Liver (tissue), 9 donors: ENCODE results near the gene ZNF219. TPM values are rescaled to one million over a fixed set of nuclear protein-coding genes. Genes with fewer than 3 reads are reported as not detected.

ENCODE experiments used
- DNase-seq: peaks from one replicate; pipeline ENCODE4 v3.0.0-alpha.2; 2017; ENCODE audit warnings: low spot score
- H3K27ac ChIP-seq, 2 donors: one replicate each; pipeline ENCODE4 v1.7.0; 2013; ENCODE audit warnings: inconsistent platforms in 2 of 2, low read length in 2 of 2, control low read depth in 1 of 2, low read depth in 1 of 2, mild to moderate bottlenecking in 1 of 2
- H3K27me3 ChIP-seq, 4 donors: one replicate each; pipeline versions ENCODE4 v1.6.1 to v1.7.0; 2013; ENCODE audit warnings: low read length in 3 of 4, inconsistent platforms in 1 of 4, mild to moderate bottlenecking in 1 of 4, moderate library complexity in 1 of 4; ENCODE audit not compliant: control insufficient read depth in 4 of 4, insufficient read depth in 4 of 4
- H3K36me3 ChIP-seq, 4 donors: one replicate each; pipeline versions ENCODE4 v1.6.1 to v1.7.0; 2013; ENCODE audit warnings: low read length in 3 of 4, mild to moderate bottlenecking in 3 of 4, low read depth in 1 of 4, moderate library complexity in 1 of 4; ENCODE audit not compliant: control insufficient read depth in 4 of 4, insufficient read depth in 3 of 4
- H3K4me1 ChIP-seq, 4 donors: one replicate each; pipeline versions ENCODE4 v1.6.1 to v1.7.0; 2013; ENCODE audit warnings: low read length in 3 of 4, mild to moderate bottlenecking in 3 of 4, moderate library complexity in 1 of 4; ENCODE audit not compliant: control insufficient read depth in 4 of 4, insufficient read depth in 4 of 4
- H3K4me3 ChIP-seq, 3 donors: one replicate each; pipeline versions ENCODE4 v1.6.1 to v1.7.0; 2013; ENCODE audit warnings: low read length in 3 of 3, control low read depth in 1 of 3, low read depth in 1 of 3, mild to moderate bottlenecking in 1 of 3
- H3K9ac ChIP-seq, 2 donors: one replicate each; pipeline ENCODE4 v1.7.0; 2013; ENCODE audit warnings: low read length in 2 of 2, mild to moderate bottlenecking in 2 of 2, moderate library complexity in 2 of 2, control low read depth in 1 of 2, low read depth in 1 of 2
- H3K9me3 ChIP-seq, 4 donors: one replicate each; pipeline versions ENCODE4 v1.6.1 to v1.7.0; 2013; ENCODE audit warnings: low read length in 3 of 4; ENCODE audit not compliant: control insufficient read depth in 4 of 4
- EGR1 ChIP-seq, 2 donors: IDR thresholded peaks; 2 replicates each; pipeline ENCODE4 v1.6.1; 2016 to 2018; ENCODE audit warnings: antibody characterized with exemption in 2 of 2, low read depth in 2 of 2
- FOXA1 ChIP-seq: IDR thresholded peaks from 2 replicates; pipeline ENCODE4 v1.6.1; 2016; ENCODE audit warnings: antibody characterized with exemption
- FOXA2 ChIP-seq: IDR thresholded peaks from 2 replicates; pipeline ENCODE4 v1.6.1; 2016; ENCODE audit warnings: antibody characterized with exemption
- GABPA ChIP-seq, 2 donors: IDR thresholded peaks in 1 of 2; conservative IDR thresholded peaks in 1 of 2; 2 replicates each; pipeline ENCODE4 v1.6.1; 2016; ENCODE audit warnings: antibody characterized with exemption in 2 of 2, mild to moderate bottlenecking in 1 of 2, moderate library complexity in 1 of 2
- HNF4G ChIP-seq: IDR thresholded peaks from 2 replicates; pipeline ENCODE4 v1.6.1; 2016; ENCODE audit warnings: antibody characterized with exemption
- JUND ChIP-seq, 2 donors: IDR thresholded peaks; 2 replicates each; pipeline ENCODE4 v1.6.1; 2016; ENCODE audit warnings: antibody characterized with exemption in 2 of 2
- NR2F2 ChIP-seq: IDR thresholded peaks from 2 replicates; pipeline ENCODE4 v1.6.1; 2016; ENCODE audit warnings: antibody characterized with exemption
- RAD21 ChIP-seq, 2 donors: IDR thresholded peaks; 2 replicates each; pipeline ENCODE4 v1.6.1; 2016; ENCODE audit warnings: antibody characterized with exemption in 2 of 2, mild to moderate bottlenecking in 2 of 2
- RXRA ChIP-seq, 2 donors: IDR thresholded peaks; 2 replicates each; pipeline ENCODE4 v1.6.1; 2017 to 2018; ENCODE audit warnings: antibody characterized with exemption in 2 of 2, mild to moderate bottlenecking in 1 of 2
- SP1 ChIP-seq: IDR thresholded peaks from 2 replicates; pipeline ENCODE4 v1.6.1; 2018; ENCODE audit warnings: antibody characterized with exemption, mild to moderate bottlenecking
- TAF1 ChIP-seq: conservative IDR thresholded peaks from 2 replicates; pipeline ENCODE4 v1.6.1; 2016; ENCODE audit warnings: antibody characterized with exemption, mild to moderate bottlenecking
- YY1 ChIP-seq: IDR thresholded peaks from 2 replicates; pipeline ENCODE4 v1.6.1; 2016; ENCODE audit warnings: antibody characterized with exemption, mild to moderate bottlenecking
- WGBS: extraction: QIAGEN DNeasy Blood & Tissue Kit; methylation state at CpG from one replicate; pipeline ENCODE4 v1.1.7; 2013; 5-methylcytosine and 5-hydroxymethylcytosine counted together
- polyA plus RNA-seq, 2 donors: library from polyadenylated mRNA; stranded (reverse) in 1 of 2; unstranded in 1 of 2; fragments of 200-250 nt in 1 of 2; fragments of >200 nt in 1 of 2; fragmentation: Nextera tagmentation in 1 of 2; extraction: Ambion mirVana in 1 of 2; gene quantifications; one replicate each; pipeline versions ENCODE4 v1.2.1 to v1.2.3, GENCODE V29; 2013 to 2015
- total RNA-seq, 2 donors: library from RNA; depleted of rRNA; stranded (reverse); fragments of >200 nt; gene quantifications; one replicate each; pipeline ENCODE4 v1.2.3, GENCODE V29; 2014
- TF ChIP-seq, protein P1 (sequence below): IDR thresholded peaks from 2 replicates; pipeline ENCODE4 v1.6.1; 2016; ENCODE audit warnings: antibody characterized with exemption
- TF ChIP-seq, protein P2 (sequence below): IDR thresholded peaks from 2 replicates; pipeline ENCODE4 v1.6.1; 2016; ENCODE audit warnings: antibody characterized with exemption
- TF ChIP-seq, protein P3 (sequence below): IDR thresholded peaks from 2 replicates; pipeline ENCODE4 v1.6.1; 2016; ENCODE audit warnings: antibody characterized with exemption, mild to moderate bottlenecking
- TF ChIP-seq, protein P4 (sequence below): IDR thresholded peaks from 2 replicates; pipeline ENCODE4 v1.6.1; 2016; ENCODE audit warnings: antibody characterized with exemption
- TF ChIP-seq, protein P5 (sequence below): fragments of 150-350 bp; IDR thresholded peaks from 2 replicates; pipeline ENCODE4 v1.5.1; 2017; ENCODE audit warnings: improper control_type of control experiment, low read depth, low read length; ENCODE audit not compliant: missing input control
- donor health status: healthy.
- donor health status: healthy.
- donor health status: healthy.
- donor health status: healthy.
- donor health status: healthy.

Gene ZNF219
- total and polyA plus RNA-seq, 4 donors, result 1.3 to 10.5 (median 5.5) TPM

DNA sequence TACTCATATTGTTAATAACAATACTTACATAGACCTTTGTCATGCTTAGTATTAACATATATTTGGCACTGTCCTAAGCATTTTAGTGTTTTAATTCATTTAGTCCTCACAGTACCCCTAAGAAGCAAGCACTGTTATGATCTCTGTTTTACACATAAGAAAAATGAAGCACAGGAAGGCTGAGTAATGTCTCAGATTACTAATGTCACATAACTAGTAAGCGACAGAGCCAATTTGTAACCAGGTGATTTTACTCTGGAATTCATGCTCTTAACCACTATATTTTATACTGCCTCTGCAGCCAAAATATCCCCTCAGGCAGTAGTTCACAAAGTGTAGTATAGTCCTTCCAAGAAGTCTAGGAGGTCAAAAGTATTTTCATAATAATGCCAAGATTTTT is 22.7 kb upstream of the ZNF219 start:
- H3K9ac ChIP-seq, result no peak overlapping the region
- peaks cover 0 to 6% (median 0%) of the 10 kb centered on the region in 4 donors for H3K9me3 ChIP-seq
- no peaks in the 10 kb centered on the region for H3K4me1 ChIP-seq
- DNase-seq, result no peak
- no peak overlapping the region for H3K4me3 ChIP-seq
- no peak overlapping the region for H3K27ac ChIP-seq
- TF ChIP-seq JUND (IDR thresholded peaks at IDR 0.05) (no peak), EGR1 (IDR thresholded peaks at IDR 0.05; ENCODE audit: low read depth in 2 of 2) (no peak), FOXA2 (no peak), HNF4G (no peak), FOXA1 (no peak)
- TF ChIP-seq, protein P1, sequence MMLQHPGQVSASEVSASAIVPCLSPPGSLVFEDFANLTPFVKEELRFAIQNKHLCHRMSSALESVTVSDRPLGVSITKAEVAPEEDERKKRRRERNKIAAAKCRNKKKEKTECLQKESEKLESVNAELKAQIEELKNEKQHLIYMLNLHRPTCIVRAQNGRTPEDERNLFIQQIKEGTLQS, result no peak
- TF ChIP-seq, protein P2, sequence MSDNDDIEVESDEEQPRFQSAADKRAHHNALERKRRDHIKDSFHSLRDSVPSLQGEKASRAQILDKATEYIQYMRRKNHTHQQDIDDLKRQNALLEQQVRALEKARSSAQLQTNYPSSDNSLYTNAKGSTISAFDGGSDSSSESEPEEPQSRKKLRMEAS, result no peak
- TF ChIP-seq, protein P3, sequence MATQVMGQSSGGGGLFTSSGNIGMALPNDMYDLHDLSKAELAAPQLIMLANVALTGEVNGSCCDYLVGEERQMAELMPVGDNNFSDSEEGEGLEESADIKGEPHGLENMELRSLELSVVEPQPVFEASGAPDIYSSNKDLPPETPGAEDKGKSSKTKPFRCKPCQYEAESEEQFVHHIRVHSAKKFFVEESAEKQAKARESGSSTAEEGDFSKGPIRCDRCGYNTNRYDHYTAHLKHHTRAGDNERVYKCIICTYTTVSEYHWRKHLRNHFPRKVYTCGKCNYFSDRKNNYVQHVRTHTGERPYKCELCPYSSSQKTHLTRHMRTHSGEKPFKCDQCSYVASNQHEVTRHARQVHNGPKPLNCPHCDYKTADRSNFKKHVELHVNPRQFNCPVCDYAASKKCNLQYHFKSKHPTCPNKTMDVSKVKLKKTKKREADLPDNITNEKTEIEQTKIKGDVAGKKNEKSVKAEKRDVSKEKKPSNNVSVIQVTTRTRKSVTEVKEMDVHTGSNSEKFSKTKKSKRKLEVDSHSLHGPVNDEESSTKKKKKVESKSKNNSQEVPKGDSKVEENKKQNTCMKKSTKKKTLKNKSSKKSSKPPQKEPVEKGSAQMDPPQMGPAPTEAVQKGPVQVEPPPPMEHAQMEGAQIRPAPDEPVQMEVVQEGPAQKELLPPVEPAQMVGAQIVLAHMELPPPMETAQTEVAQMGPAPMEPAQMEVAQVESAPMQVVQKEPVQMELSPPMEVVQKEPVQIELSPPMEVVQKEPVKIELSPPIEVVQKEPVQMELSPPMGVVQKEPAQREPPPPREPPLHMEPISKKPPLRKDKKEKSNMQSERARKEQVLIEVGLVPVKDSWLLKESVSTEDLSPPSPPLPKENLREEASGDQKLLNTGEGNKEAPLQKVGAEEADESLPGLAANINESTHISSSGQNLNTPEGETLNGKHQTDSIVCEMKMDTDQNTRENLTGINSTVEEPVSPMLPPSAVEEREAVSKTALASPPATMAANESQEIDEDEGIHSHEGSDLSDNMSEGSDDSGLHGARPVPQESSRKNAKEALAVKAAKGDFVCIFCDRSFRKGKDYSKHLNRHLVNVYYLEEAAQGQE, result no peak
- TF ChIP-seq, protein P4, sequence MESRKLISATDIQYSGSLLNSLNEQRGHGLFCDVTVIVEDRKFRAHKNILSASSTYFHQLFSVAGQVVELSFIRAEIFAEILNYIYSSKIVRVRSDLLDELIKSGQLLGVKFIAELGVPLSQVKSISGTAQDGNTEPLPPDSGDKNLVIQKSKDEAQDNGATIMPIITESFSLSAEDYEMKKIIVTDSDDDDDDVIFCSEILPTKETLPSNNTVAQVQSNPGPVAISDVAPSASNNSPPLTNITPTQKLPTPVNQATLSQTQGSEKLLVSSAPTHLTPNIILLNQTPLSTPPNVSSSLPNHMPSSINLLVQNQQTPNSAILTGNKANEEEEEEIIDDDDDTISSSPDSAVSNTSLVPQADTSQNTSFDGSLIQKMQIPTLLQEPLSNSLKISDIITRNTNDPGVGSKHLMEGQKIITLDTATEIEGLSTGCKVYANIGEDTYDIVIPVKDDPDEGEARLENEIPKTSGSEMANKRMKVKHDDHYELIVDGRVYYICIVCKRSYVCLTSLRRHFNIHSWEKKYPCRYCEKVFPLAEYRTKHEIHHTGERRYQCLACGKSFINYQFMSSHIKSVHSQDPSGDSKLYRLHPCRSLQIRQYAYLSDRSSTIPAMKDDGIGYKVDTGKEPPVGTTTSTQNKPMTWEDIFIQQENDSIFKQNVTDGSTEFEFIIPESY, result no peak
- 92% methylated on average over 1 of the region's 1 CpG for WGBS
- no peaks in the 10 kb centered on the region for H3K36me3 ChIP-seq
- no peaks in the 10 kb centered on the region for H3K27me3 ChIP-seq

DNA sequence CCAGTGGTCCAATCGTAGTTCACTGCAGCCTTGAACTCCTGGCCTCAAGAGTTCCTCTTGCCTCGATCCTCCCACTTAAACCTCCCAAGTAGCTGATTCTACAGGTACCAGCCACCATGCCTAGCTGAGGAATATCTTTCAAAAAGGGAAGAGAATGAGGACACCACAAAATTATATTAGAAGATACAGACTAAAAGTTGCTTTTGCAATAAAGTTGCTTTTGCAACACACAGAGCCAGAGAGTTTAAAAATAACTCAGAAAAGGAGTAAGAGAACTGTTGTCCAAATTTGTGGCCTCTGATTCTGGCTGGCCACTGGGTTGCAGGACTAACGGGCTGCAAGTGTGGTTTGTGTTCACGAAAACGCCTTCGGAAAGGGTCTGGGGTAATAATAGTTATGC is 22.2 kb upstream of the ZNF219 start:
- H3K9ac ChIP-seq, result no peak overlapping the region
- TF ChIP-seq, protein P5, sequence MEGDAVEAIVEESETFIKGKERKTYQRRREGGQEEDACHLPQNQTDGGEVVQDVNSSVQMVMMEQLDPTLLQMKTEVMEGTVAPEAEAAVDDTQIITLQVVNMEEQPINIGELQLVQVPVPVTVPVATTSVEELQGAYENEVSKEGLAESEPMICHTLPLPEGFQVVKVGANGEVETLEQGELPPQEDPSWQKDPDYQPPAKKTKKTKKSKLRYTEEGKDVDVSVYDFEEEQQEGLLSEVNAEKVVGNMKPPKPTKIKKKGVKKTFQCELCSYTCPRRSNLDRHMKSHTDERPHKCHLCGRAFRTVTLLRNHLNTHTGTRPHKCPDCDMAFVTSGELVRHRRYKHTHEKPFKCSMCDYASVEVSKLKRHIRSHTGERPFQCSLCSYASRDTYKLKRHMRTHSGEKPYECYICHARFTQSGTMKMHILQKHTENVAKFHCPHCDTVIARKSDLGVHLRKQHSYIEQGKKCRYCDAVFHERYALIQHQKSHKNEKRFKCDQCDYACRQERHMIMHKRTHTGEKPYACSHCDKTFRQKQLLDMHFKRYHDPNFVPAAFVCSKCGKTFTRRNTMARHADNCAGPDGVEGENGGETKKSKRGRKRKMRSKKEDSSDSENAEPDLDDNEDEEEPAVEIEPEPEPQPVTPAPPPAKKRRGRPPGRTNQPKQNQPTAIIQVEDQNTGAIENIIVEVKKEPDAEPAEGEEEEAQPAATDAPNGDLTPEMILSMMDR, result no peak
- H3K4me1 ChIP-seq, result no peaks in the 10 kb centered on the region
- no peaks in the 10 kb centered on the region for H3K36me3 ChIP-seq
- peaks cover 0 to 3% (median 0%) of the 10 kb centered on the region in 4 donors for H3K9me3 ChIP-seq
- no peak overlapping the region for H3K27ac ChIP-seq
- no peak for DNase-seq
- H3K27me3 ChIP-seq, result no peaks in the 10 kb centered on the region
- no peak overlapping the region for H3K4me3 ChIP-seq
- WGBS, result 71% methylated on average over 6 of the region's 6 CpGs

DNA sequence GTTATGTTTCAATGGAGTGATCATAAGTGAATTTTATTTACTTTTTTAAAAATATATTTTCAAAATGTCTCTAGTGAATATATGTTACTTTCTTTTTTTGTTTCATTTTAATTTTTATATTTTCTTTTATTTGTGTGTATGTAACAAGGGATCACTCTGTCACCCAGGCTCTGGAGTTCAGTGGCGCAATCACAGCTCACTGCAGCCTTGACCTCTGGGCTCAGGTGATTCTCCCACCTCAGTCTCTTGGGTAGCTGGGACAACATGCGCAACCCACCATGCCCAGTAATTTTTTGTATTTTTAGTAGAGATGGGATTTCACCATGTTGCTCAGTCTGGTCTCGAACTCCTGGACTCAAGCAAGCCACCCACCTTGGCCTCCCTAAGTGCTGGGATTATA is 20.5 kb upstream of the ZNF219 start:
- Histone ChIP-seq H3K4me3 (no peak overlapping the region), H3K9me3 (no peaks in the 10 kb centered on the region), H3K27ac (no peak overlapping the region), H3K27me3 (no peaks in the 10 kb centered on the region), H3K36me3 (no peaks in the 10 kb centered on the region), H3K4me1 (no peaks in the 10 kb centered on the region), H3K9ac (no peak overlapping the region)
- WGBS, result 93% methylated on average over 3 of the region's 3 CpGs
- DNase-seq, result no peak
- TF ChIP-seq YY1 (no peak), RAD21 (IDR thresholded peaks at IDR 0.05) (no peak), NR2F2 (no peak), TAF1 (no peak), SP1 (no peak), FOXA1 (no peak), GABPA (IDR thresholded peaks at IDR 0.05 in 1 of 2, conservative IDR thresholded peaks at IDR 0.05 in 1 of 2) (no peak), RXRA (IDR thresholded peaks at IDR 0.05) (no peak), EGR1 (IDR thresholded peaks at IDR 0.05; ENCODE audit: low read depth in 2 of 2) (no peak)
- TF ChIP-seq, protein P3, result no peak
- TF ChIP-seq, protein P1, result no peak
